ACC112 (cell line): ENCODE measurements around the gene BRSK2.
"Not testable (repeated sequence)": the region's sequence is repeated elsewhere in the genome, so short reads cannot be mapped to it uniquely, and the experiment has no call there.

Experiments
- H2AFZ ChIP-seq: fragments of 200-600 bp; sonication (generic); one replicate; pipeline ENCODE4 v1.6.0; 2017; ENCODE audit warnings: antibody characterized with exemption, low read length; ENCODE audit not compliant: unreplicated experiment
- H3K27ac ChIP-seq: fragments of 200-600 bp; sonication (generic); 2 replicates; pipeline ENCODE4 v1.5.1; 2014; ENCODE audit warnings: low read depth, mild to moderate bottlenecking, antibody characterized with exemption, low read length, moderate library complexity
- H3K27me3 ChIP-seq: fragments of 200-600 bp; sonication (generic); 2 replicates; pipeline ENCODE4 v1.6.1; 2014; ENCODE audit warnings: mild to moderate bottlenecking, antibody characterized with exemption, low read length, moderate library complexity, mixed read lengths; ENCODE audit not compliant: insufficient read depth
- H3K36me3 ChIP-seq: fragments of 200-600 bp; sonication (generic); 2 replicates; pipeline ENCODE4 v1.6.1; 2016; ENCODE audit warnings: mild to moderate bottlenecking, antibody characterized with exemption, low read length, moderate library complexity, mixed read lengths; ENCODE audit not compliant: insufficient read depth
- H3K4me1 ChIP-seq: fragments of 200-600 bp; sonication (generic); one replicate; pipeline ENCODE4 v1.6.1; 2016; ENCODE audit warnings: low read length, mixed read lengths; ENCODE audit not compliant: insufficient read depth, unreplicated experiment, control insufficient read depth
- H3K4me3 ChIP-seq: fragments of 200-600 bp; sonication (generic); 2 replicates; pipeline ENCODE4 v1.5.1; 2014; ENCODE audit warnings: mild to moderate bottlenecking, low read depth, low read length
- H3K79me2 ChIP-seq: fragments of 200-600 bp; sonication (generic); one replicate; pipeline ENCODE4 v1.6.0; 2016; ENCODE audit warnings: low read length; ENCODE audit not compliant: control insufficient read depth, unreplicated experiment, insufficient read depth

Gene BRSK2

DNA sequence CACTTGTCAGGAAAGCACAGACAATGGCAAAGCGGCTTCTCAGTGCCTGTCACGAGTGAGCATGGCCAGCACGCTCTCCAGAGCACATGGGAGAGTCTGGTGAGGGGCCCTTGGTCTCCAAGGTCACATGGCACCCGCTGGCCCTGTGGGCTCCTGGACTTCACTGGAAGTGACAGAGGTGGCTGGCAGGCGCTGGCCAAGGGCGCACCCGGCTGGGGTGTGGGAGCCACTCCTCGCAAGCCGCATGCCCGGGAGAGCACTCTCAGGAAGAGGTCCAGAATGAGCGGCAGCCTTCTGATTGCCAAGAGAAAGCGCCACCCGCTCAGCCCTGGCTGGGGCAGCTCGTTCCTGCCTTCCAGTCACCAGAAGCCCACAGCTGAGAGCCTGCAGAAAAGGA, 114.0 kb downstream of the BRSK2 start:
- no peak overlapping the region for H2AFZ ChIP-seq
- peaks cover 4% of the 10 kb centered on the region for H3K4me1 ChIP-seq
- H3K27ac ChIP-seq, result no peak overlapping the region
- 0 out of 2 replicates have a peak, but pooled peaks cover 4% of the 10 kb centered on the region for H3K36me3 ChIP-seq
- no peak overlapping the region for H3K4me3 ChIP-seq
- H3K79me2 ChIP-seq, result peaks cover 43% of the 10 kb centered on the region
- H3K27me3 ChIP-seq, result no peaks in the 10 kb centered on the region

DNA sequence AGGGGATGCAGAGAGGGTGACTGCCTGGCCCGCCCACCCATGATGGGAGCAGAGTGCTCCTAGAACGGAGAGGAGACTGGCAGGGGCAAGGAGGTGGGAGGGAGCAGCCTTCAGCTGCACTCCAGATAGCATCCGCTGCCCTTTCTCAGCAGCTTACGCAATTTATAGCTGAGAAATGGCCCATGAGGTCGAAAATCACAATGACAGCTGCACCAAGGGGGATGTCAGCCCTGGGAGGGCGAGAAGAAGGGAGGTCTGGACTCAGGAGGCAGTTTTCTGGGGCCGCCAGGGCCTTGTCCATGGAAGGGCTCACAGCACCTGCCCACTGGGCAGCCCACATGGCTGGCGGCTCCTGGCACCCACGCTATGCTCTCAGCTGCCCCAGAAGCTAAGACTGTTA, 114.4 kb downstream of the BRSK2 start:
- Histone ChIP-seq H3K4me3 (no peak overlapping the region), H3K36me3 (0 out of 2 replicates have a peak, but pooled peaks cover 4% of the 10 kb centered on the region), H3K27me3 (no peaks in the 10 kb centered on the region), H2AFZ (no peak overlapping the region), H3K27ac (no peak overlapping the region), H3K79me2 (peaks cover 39% of the 10 kb centered on the region), H3K4me1 (peaks cover 4% of the 10 kb centered on the region)

DNA sequence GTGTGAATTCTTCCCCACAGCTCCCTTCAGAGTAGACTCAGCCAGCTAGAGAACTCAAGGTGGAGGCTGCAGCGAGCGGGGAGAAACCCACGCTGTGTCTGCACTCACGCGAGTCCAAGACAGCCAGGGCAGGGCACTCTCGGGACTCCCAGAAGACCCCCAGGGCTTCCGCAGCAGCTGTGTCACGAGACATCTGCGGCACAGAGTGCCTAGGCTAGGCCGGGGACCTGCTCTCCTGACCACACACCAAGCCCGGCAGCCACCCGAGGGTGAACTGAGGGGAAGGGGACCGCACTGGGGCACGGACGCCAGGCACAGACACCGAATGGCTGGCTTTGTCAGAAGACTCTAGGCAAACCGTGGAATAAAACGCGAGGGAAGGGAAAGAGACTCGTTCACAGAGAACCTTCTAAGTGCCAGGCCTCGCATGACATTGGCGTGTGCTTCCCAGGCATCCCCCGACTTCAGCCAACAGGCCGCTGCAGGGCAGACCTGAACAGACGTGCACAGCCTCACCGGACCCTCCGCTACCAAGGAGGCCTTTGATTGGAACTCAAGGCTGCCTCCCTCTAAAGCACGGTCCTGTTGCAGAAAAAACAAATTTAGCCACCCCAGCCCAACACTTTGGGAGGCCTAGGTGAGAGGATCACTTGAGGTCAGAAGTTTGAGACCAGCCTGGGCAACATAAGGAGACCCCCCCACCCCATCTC, 115.0 kb downstream of the BRSK2 start:
- Histone ChIP-seq H2AFZ (no peak overlapping the region), H3K79me2 (peaks cover 38% of the 10 kb centered on the region), H3K27ac (no peak overlapping the region)

DNA sequence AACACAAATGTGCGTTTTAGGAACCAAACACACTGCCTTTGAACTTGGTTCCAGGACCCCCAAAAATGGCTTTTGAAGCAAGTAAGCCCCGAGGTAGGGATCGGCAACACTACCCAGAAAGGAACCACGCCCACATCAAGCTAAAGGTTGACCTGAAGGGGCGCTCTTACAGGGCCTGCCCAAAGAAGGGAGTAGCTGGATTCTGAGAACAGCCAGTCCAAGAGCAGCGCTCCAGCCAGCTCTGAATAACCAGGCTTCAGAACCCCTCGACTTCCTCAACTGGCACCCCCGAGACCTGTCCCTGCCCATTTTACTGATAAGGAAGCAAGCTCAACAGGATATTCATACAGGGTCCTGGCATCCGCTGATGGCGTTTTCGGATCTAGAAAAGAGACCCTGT, 115.7 kb downstream of the BRSK2 start:
- H3K4me1 ChIP-seq, result peaks cover 4% of the 10 kb centered on the region
- no peak overlapping the region for H3K4me3 ChIP-seq
- peaks cover 36% of the 10 kb centered on the region for H3K79me2 ChIP-seq
- H2AFZ ChIP-seq, result no peak overlapping the region
- no peaks in the 10 kb centered on the region for H3K36me3 ChIP-seq
- no peaks in the 10 kb centered on the region for H3K27me3 ChIP-seq
- no peak overlapping the region for H3K27ac ChIP-seq

More for the DNA sequence above, 115.0 kb downstream of the BRSK2 start:
- H3K4me3 ChIP-seq, result no peak overlapping the region
- no peaks in the 10 kb centered on the region for H3K27me3 ChIP-seq
- 0 out of 2 replicates have a peak, but pooled peaks cover 4% of the 10 kb centered on the region for H3K36me3 ChIP-seq
- H3K4me1 ChIP-seq, result peaks cover 4% of the 10 kb centered on the region

DNA sequence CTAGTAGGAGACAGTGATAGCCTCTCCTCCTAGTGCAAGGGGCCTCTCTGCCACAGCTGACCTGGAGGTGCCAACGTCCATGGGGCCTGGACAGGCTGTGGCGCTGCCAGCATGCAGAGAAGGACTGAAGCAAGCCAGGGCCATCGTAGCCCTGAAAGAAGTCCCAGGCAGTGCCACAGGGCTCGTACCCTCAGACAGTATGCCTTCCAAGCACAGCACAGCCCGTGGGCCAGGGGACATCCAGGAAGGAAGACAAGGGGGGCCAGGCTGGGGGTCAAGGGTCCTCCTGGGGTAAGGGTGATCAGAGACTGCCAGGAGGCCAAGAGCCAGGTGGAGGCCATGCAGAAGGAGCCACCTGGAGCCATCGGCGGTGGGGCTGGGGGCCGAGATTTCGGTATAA, 117.2 kb downstream of the BRSK2 start:
- H3K4me3 ChIP-seq, result no peak overlapping the region
- peaks cover 38% of the 10 kb centered on the region for H3K79me2 ChIP-seq

DNA sequence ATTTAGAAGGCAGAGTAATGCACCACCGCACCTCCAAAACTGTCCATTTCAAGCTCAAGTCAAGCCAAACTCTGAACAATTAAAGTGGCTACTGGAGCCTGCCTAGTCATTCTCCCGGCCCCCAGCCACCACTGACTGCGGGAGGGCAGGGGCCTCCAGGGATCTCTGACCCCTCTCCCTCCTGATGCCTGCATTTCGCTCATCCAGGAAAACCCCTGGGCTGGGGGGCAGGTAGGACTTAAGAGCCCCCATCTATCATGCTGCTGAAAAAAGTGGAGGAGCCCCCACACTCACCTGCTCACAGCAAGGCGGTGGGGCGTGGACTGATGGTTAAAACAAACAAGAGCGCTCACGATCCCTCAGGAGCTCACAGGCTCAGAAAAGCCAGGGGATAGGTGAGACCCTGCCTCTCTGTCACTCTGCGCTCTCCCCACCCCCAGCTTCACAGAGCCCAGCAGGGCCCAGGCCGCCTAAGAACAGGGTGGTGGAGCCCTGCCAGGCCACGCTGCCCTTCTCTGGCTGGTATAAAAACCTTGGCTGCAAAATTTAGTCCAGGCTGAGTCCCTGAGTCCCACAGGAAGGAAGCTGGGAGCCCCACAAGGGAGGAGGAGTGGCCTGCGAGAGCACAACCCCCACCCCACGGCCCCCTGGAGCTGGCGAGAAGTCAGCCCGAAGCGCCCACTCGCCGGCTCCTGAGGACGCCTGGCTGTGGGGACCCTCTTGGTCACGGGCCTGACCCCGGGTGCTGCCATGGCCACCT, 117.8 kb downstream of the BRSK2 start:
- H2AFZ ChIP-seq, result no peak overlapping the region
- H3K4me1 ChIP-seq, result peaks cover 4% of the 10 kb centered on the region
- H3K27me3 ChIP-seq, result no peaks in the 10 kb centered on the region
- no peak overlapping the region for H3K4me3 ChIP-seq
- H3K36me3 ChIP-seq, result no peaks in the 10 kb centered on the region
- peaks cover 36% of the 10 kb centered on the region for H3K79me2 ChIP-seq
- H3K27ac ChIP-seq, result no peak overlapping the region

More for the DNA sequence above, 117.2 kb downstream of the BRSK2 start:
- H2AFZ ChIP-seq, result no peak overlapping the region
- H3K4me1 ChIP-seq, result peaks cover 4% of the 10 kb centered on the region
- H3K27ac ChIP-seq, result no peak overlapping the region
- no peaks in the 10 kb centered on the region for H3K27me3 ChIP-seq
- no peaks in the 10 kb centered on the region for H3K36me3 ChIP-seq

DNA sequence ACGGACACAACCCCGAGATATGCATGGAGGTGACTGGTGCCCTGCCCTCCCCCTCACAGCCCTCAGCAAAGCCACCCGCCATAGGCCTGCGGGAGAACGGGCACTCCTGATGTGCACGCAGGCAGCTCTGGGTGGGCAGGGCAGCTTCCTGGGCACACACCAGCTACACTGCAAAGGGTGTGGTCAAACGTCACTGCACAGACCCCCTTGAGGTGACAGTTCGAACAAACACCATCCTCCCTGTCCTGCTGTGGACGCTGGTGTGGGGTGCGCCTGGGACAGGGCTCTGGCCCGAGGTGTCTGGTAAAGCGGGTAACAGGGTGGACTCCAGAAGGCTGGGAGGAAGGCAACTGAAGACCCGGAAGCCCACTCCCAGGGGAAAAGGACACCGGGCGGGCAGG, 118.8 kb downstream of the BRSK2 start:
- Histone ChIP-seq H3K4me1 (peaks cover 4% of the 10 kb centered on the region), H3K4me3 (no peak overlapping the region), H3K27me3 (no peaks in the 10 kb centered on the region), H2AFZ (no peak overlapping the region), H3K79me2 (peaks cover 35% of the 10 kb centered on the region), H3K27ac (no peak overlapping the region), H3K36me3 (no peaks in the 10 kb centered on the region)

DNA sequence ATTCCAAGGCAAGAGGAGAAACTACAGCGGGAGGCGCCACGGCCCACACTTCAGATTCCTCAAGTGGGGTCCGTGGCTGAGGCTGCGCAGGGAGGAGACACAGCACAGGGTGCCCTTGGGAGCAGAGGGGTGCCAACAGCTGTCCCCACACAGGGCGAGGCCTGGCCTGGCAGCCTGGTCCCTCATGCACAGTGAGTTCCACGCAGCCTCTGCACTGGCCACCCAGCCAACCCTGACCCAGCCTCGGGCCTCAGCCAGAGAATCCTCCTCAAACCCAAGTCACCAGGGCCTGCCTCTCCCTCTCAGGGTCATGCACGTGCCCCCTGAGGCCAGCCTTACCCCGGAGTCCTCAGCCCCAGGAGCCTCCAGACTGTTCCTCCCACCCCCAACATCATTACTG, 119.3 kb downstream of the BRSK2 start:
- Histone ChIP-seq H3K79me2 (peaks cover 38% of the 10 kb centered on the region), H3K36me3 (no peaks in the 10 kb centered on the region), H3K27ac (no peak overlapping the region), H2AFZ (no peak overlapping the region), H3K27me3 (no peaks in the 10 kb centered on the region), H3K4me1 (peaks cover 4% of the 10 kb centered on the region), H3K4me3 (no peak overlapping the region)

DNA sequence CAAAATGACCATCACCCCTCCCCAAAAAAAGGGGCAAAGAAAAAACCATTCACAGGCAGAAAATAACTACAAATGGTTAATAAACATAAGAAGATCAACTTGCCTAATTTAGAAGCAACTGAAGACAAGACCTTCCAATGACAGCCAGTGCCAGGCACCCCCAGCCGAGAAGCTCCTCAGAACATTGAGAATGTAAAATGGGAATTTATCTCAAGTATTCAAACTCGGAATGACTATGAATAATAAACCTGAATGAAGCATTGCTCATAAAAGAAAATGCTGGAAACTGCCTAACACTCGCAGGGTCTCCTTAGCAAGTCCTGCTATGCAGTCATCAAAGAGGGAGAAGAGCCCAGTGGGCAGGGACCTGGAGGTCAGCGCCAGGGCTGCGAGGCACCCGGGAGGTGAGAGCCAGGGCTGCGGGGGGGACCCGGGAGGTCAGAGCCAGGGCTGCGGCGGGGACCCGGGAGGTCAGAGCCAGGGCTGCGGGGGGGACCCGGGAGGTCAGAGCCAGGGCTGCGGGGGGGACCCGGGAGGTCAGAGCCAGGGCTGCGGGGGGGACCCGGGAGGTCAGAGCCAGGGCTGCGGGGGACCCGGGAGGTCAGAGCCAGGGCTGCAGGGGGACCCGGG, 120.0 kb downstream of the BRSK2 start:
- Histone ChIP-seq H2AFZ (no peak overlapping the region), H3K36me3 (no peaks in the 10 kb centered on the region), H3K27me3 (no peaks in the 10 kb centered on the region), H3K4me1 (peaks cover 4% of the 10 kb centered on the region), H3K27ac (no peak overlapping the region), H3K79me2 (peaks cover 44% of the 10 kb centered on the region), H3K4me3 (no peak overlapping the region)

DNA sequence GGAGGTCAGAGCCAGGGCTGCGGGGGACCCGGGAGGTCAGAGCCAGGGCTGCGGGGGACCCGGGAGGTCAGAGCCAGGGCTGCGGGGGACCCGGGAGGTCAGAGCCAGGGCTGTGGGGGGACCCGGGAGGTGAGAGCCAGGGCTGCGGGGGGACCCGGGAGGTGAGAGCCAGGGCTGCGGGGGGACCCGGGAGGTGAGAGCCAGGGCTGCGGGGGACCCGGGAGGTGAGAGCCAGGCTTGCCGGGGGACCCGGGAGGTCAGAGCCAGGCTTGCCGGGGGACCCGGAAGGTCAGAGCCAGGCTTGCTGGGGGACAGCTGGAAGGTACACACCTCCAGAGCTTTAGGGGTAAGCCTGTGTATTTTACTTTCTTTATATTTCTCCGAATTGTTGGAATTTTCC, 120.6 kb downstream of the BRSK2 start:
- H3K79me2 ChIP-seq, result peaks cover 50% of the 10 kb centered on the region
- not testable (repeated sequence) for H3K4me3 ChIP-seq, H3K36me3 ChIP-seq, H3K27ac ChIP-seq, H3K4me1 ChIP-seq, H2AFZ ChIP-seq, H3K27me3 ChIP-seq
